ENCODE data around the gene VPS26A. TPM values are rescaled to one million over a fixed set of nuclear protein-coding genes. Genes with fewer than 3 reads are reported as not detected.

VPS26A gene
- polyA plus RNA-seq, 3 donors: 10.1 to 58.3 (median 42.1) TPM

DNA sequence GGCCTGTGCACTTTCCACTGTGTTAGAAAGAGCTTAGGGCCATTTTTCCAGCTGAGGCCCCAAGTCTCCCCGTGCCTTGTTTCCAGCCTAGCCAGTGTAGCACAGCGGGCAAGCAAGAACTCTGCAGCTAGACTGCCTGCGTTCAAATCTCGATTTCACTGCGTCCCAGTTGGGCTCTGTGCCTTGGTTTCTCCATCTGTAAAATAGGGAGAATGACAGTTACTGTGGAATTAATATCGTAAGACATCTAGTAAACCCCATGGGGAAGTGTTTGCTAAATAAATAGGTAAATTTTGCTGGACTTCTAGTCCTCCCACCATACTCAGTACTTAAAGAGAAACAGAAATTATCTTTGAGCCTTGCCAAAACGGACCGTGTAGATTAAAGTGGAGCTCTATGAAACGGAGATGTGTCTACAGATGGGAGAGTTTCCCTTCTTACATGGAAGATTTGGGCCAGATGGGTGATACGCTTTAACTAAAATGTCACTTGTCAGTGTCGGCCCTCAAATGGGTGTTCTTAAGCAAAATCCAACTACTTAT is 92.7 kb downstream of the VPS26A start:
- DNase-seq: no peak
- WGBS (ENCODE audit: insufficient coverage): 100% methylated on average over 5 of the region's 11 CpGs
- Histone ChIP-seq H3K9me3 (replicated peaks in 1 of 2; ENCODE audit: control insufficient read depth in 1 of 2, insufficient read depth in 1 of 2, low read length in 2 of 2) (no peaks in the 10 kb centered on the region), H3K36me3 (replicated peaks in 1 of 2; ENCODE audit: control insufficient read depth in 1 of 2, insufficient read depth in 2 of 2, low read length in 2 of 2) (no peaks in the 10 kb centered on the region), H3K27me3 (ENCODE audit: control insufficient read depth in 2 of 2, insufficient read depth in 2 of 2, low read length in 2 of 2) (no peaks in the 10 kb centered on the region), H3K9ac (ENCODE audit: insufficient read depth, low read length, poor library complexity, severe bottlenecking) (no peak overlapping the region), H4K20me1 (ENCODE audit: insufficient read depth, low read length) (no peaks in the 10 kb centered on the region), H3K4me1 (ENCODE audit: control insufficient read depth in 1 of 2, insufficient read depth in 2 of 2, low read length in 2 of 2) (peaks cover 13 to 14% of the 10 kb centered on the region in 2 donors), H3K27ac (ENCODE audit: low read depth in 1 of 2, low read length in 2 of 2) (no peak overlapping the region), H3K79me2 (ENCODE audit: insufficient read depth, low read length) (no peaks in the 10 kb centered on the region), H2AFZ (ENCODE audit: insufficient read depth, low read depth, low read length, poor library complexity, severe bottlenecking) (no peak overlapping the region), H3K4me2 (replicated peaks; ENCODE audit: extremely low read depth, low read length, poor library complexity, severe bottlenecking) (no peak overlapping the region), H3K4me3 (replicated peaks in 1 of 3; ENCODE audit: low read depth in 2 of 3, low read length in 3 of 3) (no peak overlapping the region)
- H3K4me3 Mint-ChIP-seq: no peak overlapping the region
- peaks cover 0 to 8% (median 2%) of the 10 kb centered on the region in 7 donors for H3K9me3 Mint-ChIP-seq
- intact Hi-C loops (cut with micrococcal nuclease): no loop called here
- peaks cover 3 to 11% (median 8%) of the 10 kb centered on the region in 3 donors for H3K27me3 Mint-ChIP-seq (ENCODE audit: low read depth in 3 of 3)
- TF ChIP-seq, protein P1, sequence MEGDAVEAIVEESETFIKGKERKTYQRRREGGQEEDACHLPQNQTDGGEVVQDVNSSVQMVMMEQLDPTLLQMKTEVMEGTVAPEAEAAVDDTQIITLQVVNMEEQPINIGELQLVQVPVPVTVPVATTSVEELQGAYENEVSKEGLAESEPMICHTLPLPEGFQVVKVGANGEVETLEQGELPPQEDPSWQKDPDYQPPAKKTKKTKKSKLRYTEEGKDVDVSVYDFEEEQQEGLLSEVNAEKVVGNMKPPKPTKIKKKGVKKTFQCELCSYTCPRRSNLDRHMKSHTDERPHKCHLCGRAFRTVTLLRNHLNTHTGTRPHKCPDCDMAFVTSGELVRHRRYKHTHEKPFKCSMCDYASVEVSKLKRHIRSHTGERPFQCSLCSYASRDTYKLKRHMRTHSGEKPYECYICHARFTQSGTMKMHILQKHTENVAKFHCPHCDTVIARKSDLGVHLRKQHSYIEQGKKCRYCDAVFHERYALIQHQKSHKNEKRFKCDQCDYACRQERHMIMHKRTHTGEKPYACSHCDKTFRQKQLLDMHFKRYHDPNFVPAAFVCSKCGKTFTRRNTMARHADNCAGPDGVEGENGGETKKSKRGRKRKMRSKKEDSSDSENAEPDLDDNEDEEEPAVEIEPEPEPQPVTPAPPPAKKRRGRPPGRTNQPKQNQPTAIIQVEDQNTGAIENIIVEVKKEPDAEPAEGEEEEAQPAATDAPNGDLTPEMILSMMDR (IDR thresholded peaks at IDR 0.05): no peak
- H3K4me1 Mint-ChIP-seq: peaks cover 16% of the 10 kb centered on the region
- no peak overlapping the region for H3K27ac Mint-ChIP-seq
- H3K36me3 Mint-ChIP-seq: no peaks in the 10 kb centered on the region

DNA sequence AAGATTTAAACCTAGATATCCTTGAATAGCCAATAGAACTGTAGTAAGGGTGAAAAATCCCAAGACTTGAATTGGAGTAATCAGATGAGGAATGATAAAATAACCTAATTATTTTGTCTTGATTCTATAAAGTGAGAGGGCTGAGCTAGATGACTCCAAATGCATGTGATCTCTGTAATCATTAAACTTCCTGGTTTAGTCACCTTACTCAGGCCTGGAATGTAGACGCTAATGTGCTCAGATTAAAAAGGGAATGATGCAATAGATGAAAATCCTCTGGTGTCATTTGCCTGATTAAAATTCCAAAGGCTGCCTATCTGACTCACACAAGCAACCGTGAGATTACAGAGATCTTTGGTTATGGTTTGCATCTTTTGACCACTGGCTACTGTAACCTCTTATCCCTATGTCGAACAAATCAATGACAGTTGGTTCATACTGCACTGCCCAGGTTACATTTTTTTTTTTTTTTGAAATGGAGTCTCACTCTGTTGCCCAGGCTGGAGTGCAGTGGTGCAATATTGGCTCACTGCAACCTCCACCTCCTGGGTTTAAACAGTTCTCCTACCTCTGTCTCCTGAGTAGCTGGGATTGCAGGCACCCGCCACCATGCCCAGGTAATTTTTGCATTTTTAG is 93.3 kb downstream of the VPS26A start:
- Histone ChIP-seq H3K9ac (ENCODE audit: insufficient read depth, low read length, poor library complexity, severe bottlenecking) (no peak overlapping the region), H3K27ac (ENCODE audit: low read depth in 1 of 2, low read length in 2 of 2) (no peak overlapping the region), H3K4me3 (replicated peaks in 1 of 3; ENCODE audit: low read depth in 2 of 3, low read length in 3 of 3) (no peak overlapping the region), H3K9me3 (replicated peaks in 1 of 2; ENCODE audit: control insufficient read depth in 1 of 2, insufficient read depth in 1 of 2, low read length in 2 of 2) (no peaks in the 10 kb centered on the region), H3K36me3 (replicated peaks in 1 of 2; ENCODE audit: control insufficient read depth in 1 of 2, insufficient read depth in 2 of 2, low read length in 2 of 2) (no peaks in the 10 kb centered on the region), H3K27me3 (ENCODE audit: control insufficient read depth in 2 of 2, insufficient read depth in 2 of 2, low read length in 2 of 2) (no peaks in the 10 kb centered on the region), H3K4me1 (ENCODE audit: control insufficient read depth in 1 of 2, insufficient read depth in 2 of 2, low read length in 2 of 2) (peaks cover 13 to 14% of the 10 kb centered on the region in 2 donors), H4K20me1 (ENCODE audit: insufficient read depth, low read length) (no peaks in the 10 kb centered on the region), H3K4me2 (replicated peaks; ENCODE audit: extremely low read depth, low read length, poor library complexity, severe bottlenecking) (no peak overlapping the region), H2AFZ (ENCODE audit: insufficient read depth, low read depth, low read length, poor library complexity, severe bottlenecking) (no peak overlapping the region), H3K79me2 (ENCODE audit: insufficient read depth, low read length) (no peaks in the 10 kb centered on the region)
- Mint-ChIP-seq H3K27ac (no peak overlapping the region), H3K9me3 (peaks cover 0 to 8% (median 2%) of the 10 kb centered on the region in 7 donors), H3K27me3 (ENCODE audit: low read depth in 3 of 3) (peaks cover 3 to 11% (median 6%) of the 10 kb centered on the region in 3 donors), H3K36me3 (no peaks in the 10 kb centered on the region), H3K4me3 (no peak overlapping the region), H3K4me1 (peaks cover 18% of the 10 kb centered on the region)
- intact Hi-C loops (cut with micrococcal nuclease): no loop called here
- 67% methylated on average over 1 of the region's 4 CpGs for WGBS (ENCODE audit: insufficient coverage)
- peak in 2 of 3 donors; percentile 32 to 69 for DNase-seq
- TF ChIP-seq, protein P1 (IDR thresholded peaks at IDR 0.05): no peak
